Measurements from ENCODE around the gene PAX6.

GRCh38 chr11:31824879-31825837 lies 14.0 kb upstream of the PAX6 start:
- TF ChIP-seq TOX (CRISPR knock-in tag; IDR thresholded peaks at IDR 0.05; ENCODE audit: borderline replicate concordance) (no peak), ZNF70 (CRISPR knock-in tag; IDR thresholded peaks at IDR 0.05) (no peak), GLIS3 (CRISPR knock-in tag; IDR thresholded peaks at IDR 0.05) (no peak)
